Transverse colon (tissue), 4 donors: ENCODE measurements around the gene SLC4A4. TPM values are rescaled to one million over a fixed set of nuclear protein-coding genes. Genes with fewer than 3 reads are reported as not detected.

ENCODE experiments used
- DNase-seq: peaks from one replicate; pipeline ENCODE4 v3.0.0-alpha.2; 2019
- H3K27ac ChIP-seq, 4 donors: fragments of 200-600 bp; sonication (generic); 2 replicates each; pipeline ENCODE4 v1.5.1; 2016 to 2018; ENCODE audit warnings: inconsistent platforms in 4 of 4
- H3K27me3 ChIP-seq: fragments of 200-600 bp; sonication (generic); 2 replicates; pipeline ENCODE4 v1.5.1; 2017; ENCODE audit warnings: inconsistent platforms
- H3K36me3 ChIP-seq, 4 donors: fragments of 200-600 bp; sonication (generic); 2 replicates each; pipeline ENCODE4 v1.5.1; 2017 to 2019; ENCODE audit warnings: inconsistent platforms in 4 of 4
- H3K4me1 ChIP-seq, 4 donors: fragments of 200-600 bp; sonication (generic); 2 replicates each; pipeline ENCODE4 v1.5.1; 2017 to 2020; ENCODE audit warnings: inconsistent platforms in 4 of 4
- H3K4me3 ChIP-seq, 4 donors: fragments of 200-600 bp; sonication (generic); 1 replicate in 1 of 4; 2 replicates in 3 of 4; pipeline versions ENCODE4 v1.5.1 to v1.6.1; 2017 to 2019; ENCODE audit warnings: inconsistent platforms in 4 of 4
- H3K9me3 ChIP-seq, 2 donors: fragments of 200-600 bp; sonication (generic); 2 replicates each; pipeline ENCODE4 v1.5.1; 2017 to 2019; ENCODE audit warnings: inconsistent platforms in 2 of 2
- EP300 ChIP-seq: sonication (generic); formaldehyde crosslinking; IDR thresholded peaks from one replicate; pipeline ENCODE4 v1.6.1; 2017; ENCODE audit warnings: antibody characterized with exemption, low read depth
- POLR2A ChIP-seq: fragments of 450-650 bp; IDR thresholded peaks from one replicate; pipeline ENCODE4 v1.6.1; 2016; ENCODE audit warnings: antibody characterized with exemption, mild to moderate bottlenecking, moderate library complexity
- POLR2AphosphoS5 ChIP-seq, 3 donors: sonication (generic); formaldehyde crosslinking; IDR thresholded peaks; one replicate each; pipeline ENCODE4 v1.6.1; 2016; ENCODE audit warnings: antibody characterized with exemption in 3 of 3
- WGBS, 2 donors: methylation state at CpG; one replicate each; pipeline ENCODE4 v1.1.5; 2018; ENCODE audit warnings: low coverage in 1 of 2; 5-methylcytosine and 5-hydroxymethylcytosine counted together
- in situ Hi-C, 4 donors: fragments of 200-750 bp; cut with MboI; loops; one replicate each; pipeline versions ENCODE4 v1.15.0 to v1.15.1; 2017; ENCODE audit warnings: low sequenced_read_pairs in 3 of 4, low pct_ligation_motif_present in 1 of 4, low pct_unique_long_range_greater_than_20kb in 1 of 4
- intact Hi-C: fragments of 100-400 bp; cut with DNase I; formaldehyde crosslinking; loops from one replicate; pipeline ENCODE4 v1.15.1; 2023; ENCODE audit warnings: low total_unique reads
- total RNA-seq, 4 donors: library from RNA; depleted of rRNA; stranded (reverse); fragments of >200 nt; gene quantifications; one replicate each; pipeline ENCODE4 v1.1.0, GENCODE V29; 2016
- TF ChIP-seq, protein P1 (sequence below), 5 experiments: fragments of 200-600 bp in 3 of 5; fragments of 450-650 bp in 2 of 5; sonication (generic) in 3 of 5; IDR thresholded peaks; 1 replicate in 2 of 5; 2 replicates in 3 of 5; pipeline ENCODE4 v1.5.1; 2016 to 2017; ENCODE audit warnings: antibody characterized with exemption in 5 of 5, inconsistent platforms in 3 of 5, mild to moderate bottlenecking in 2 of 5, moderate library complexity in 1 of 5

Gene SLC4A4
- total RNA-seq, 4 donors from 2014 or later = 91.7 to 182 (median 134) TPM

DNA sequence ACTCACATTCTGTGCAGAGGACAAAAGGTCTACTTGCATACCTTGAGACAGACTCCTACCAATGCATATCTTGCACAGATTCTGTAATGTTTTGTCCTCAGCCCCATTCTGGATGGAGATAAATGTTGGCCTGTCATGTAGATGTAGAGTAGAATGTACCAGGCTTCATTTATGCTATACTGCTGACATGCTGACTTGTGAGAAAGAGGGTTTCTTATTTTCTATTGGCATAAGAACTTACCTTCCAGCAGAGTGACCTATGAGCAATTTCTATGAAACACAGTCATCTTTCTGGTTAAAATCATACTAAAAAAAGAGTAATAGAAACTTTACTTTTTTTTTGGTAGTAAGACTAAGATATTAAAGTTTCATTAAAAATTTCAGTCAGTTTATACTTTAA is 17.2 kb downstream of the SLC4A4 start:
- Histone ChIP-seq H3K36me3 (peaks cover 0 to 10% (median 2%) of the 10 kb centered on the region in 4 donors), H3K4me3 (no peak overlapping the region), H3K27me3 (no peaks in the 10 kb centered on the region), H3K9me3 (no peaks in the 10 kb centered on the region), H3K4me1 (no peaks in the 10 kb centered on the region), H3K27ac (no peak overlapping the region)
- TF ChIP-seq, protein P1, sequence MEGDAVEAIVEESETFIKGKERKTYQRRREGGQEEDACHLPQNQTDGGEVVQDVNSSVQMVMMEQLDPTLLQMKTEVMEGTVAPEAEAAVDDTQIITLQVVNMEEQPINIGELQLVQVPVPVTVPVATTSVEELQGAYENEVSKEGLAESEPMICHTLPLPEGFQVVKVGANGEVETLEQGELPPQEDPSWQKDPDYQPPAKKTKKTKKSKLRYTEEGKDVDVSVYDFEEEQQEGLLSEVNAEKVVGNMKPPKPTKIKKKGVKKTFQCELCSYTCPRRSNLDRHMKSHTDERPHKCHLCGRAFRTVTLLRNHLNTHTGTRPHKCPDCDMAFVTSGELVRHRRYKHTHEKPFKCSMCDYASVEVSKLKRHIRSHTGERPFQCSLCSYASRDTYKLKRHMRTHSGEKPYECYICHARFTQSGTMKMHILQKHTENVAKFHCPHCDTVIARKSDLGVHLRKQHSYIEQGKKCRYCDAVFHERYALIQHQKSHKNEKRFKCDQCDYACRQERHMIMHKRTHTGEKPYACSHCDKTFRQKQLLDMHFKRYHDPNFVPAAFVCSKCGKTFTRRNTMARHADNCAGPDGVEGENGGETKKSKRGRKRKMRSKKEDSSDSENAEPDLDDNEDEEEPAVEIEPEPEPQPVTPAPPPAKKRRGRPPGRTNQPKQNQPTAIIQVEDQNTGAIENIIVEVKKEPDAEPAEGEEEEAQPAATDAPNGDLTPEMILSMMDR (IDR thresholded peaks at IDR 0.05) = no peak
- TF ChIP-seq POLR2AphosphoS5 (IDR thresholded peaks at IDR 0.05) (no peak), POLR2A (no peak), EP300 (no peak)
- no peak for DNase-seq
- in situ Hi-C loops = no loop called here
- intact Hi-C loops = no loop called here

- no peak for DNase-seq
- H3K27ac ChIP-seq = no peak overlapping the region
Measured at GRCh38 chr4:71356924-71357663, 18.3 kb downstream of the SLC4A4 start.

DNA sequence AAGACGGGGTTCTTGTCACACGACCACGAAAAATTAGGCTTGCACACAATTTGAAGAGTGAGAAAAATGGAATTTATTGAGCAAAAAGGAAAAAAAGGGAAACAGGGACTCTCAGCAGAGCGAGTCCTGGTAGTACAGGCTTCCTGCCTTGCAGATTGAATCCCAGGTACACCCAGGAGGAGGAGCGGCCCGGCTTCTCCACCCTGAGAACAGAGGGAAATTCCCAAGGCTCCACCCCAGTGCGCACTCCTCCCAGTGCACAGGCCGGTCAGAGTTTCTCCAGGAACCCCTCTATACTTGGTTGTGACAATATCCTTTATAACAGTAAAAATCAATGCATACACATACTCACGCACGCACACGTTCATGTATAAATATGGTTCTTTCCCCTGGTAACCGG is 22.0 kb downstream of the SLC4A4 start:
- no peak overlapping the region for H3K4me3 ChIP-seq
- no peaks in the 10 kb centered on the region for H3K9me3 ChIP-seq
- intact Hi-C loops (no loop called here), in situ Hi-C loops (no loop called here)
- no peaks in the 10 kb centered on the region for H3K4me1 ChIP-seq
- DNase-seq = no peak
- H3K27ac ChIP-seq = no peak overlapping the region
- no peak for TF ChIP-seq POLR2A
- no peak for TF ChIP-seq POLR2AphosphoS5 (IDR thresholded peaks at IDR 0.05)
- TF ChIP-seq, protein P1 (IDR thresholded peaks at IDR 0.05) = no peak
- TF ChIP-seq EP300 = no peak
- peaks cover 0 to 4% (median 1%) of the 10 kb centered on the region in 4 donors for H3K36me3 ChIP-seq
- WGBS, 2 donors = 90% methylated on average over 10 to 12 of the region's 12 CpGs
- no peaks in the 10 kb centered on the region for H3K27me3 ChIP-seq

More at GRCh38 chr4:71356924-71357663, 18.3 kb downstream of the SLC4A4 start:
- H3K36me3 ChIP-seq = peaks cover 0 to 4% (median 2%) of the 10 kb centered on the region in 4 donors
- 91 to 97% methylated on average over 5 to 6 of the region's 6 CpGs for WGBS, 2 donors
- no peaks in the 10 kb centered on the region for H3K9me3 ChIP-seq
- in situ Hi-C loops = no loop called here
- no peaks in the 10 kb centered on the region for H3K27me3 ChIP-seq
- intact Hi-C loops = no loop called here
- H3K4me3 ChIP-seq = no peak overlapping the region
- no peaks in the 10 kb centered on the region for H3K4me1 ChIP-seq
- TF ChIP-seq EP300 (no peak), POLR2AphosphoS5 (IDR thresholded peaks at IDR 0.05) (no peak), POLR2A (no peak)
- TF ChIP-seq, protein P1 (IDR thresholded peaks at IDR 0.05) = no peak

GRCh38 chr4:71361476-71361875 is 22.7 kb downstream of the SLC4A4 start:
- intact Hi-C loops = no loop called here
- DNase-seq = no peak
- Histone ChIP-seq H3K27ac (no peak overlapping the region), H3K9me3 (no peaks in the 10 kb centered on the region), H3K27me3 (no peaks in the 10 kb centered on the region), H3K4me3 (no peak overlapping the region), H3K36me3 (peaks cover 0 to 4% (median 1%) of the 10 kb centered on the region in 4 donors), H3K4me1 (no peaks in the 10 kb centered on the region)
- in situ Hi-C loops = no loop called here
- TF ChIP-seq POLR2AphosphoS5 (IDR thresholded peaks at IDR 0.05) = no peak
- no peak for TF ChIP-seq EP300
- TF ChIP-seq, protein P1 (IDR thresholded peaks at IDR 0.05) = no peak
